ENCODE measurements around the gene RYR1.

The RYR1 gene

GRCh38 chr19:38580080-38580479, 146.6 kb downstream of the RYR1 start:
- intact Hi-C loops (cut with DNase I; ENCODE audit: low total_unique reads) = no loop called here
- no peak overlapping the region for H3K27ac ChIP-seq
- no peak for TF ChIP-seq CTCF (IDR thresholded peaks at IDR 0.05)
- DNase-seq = no peak
- no peaks in the 10 kb centered on the region for H3K9me3 ChIP-seq
- H3K27me3 ChIP-seq = no peaks in the 10 kb centered on the region
- peaks cover 0 to 4% (median 0%) of the 10 kb centered on the region in 3 donors for H3K36me3 ChIP-seq
- no peaks in the 10 kb centered on the region for H3K4me1 ChIP-seq
- H3K4me3 ChIP-seq = no peak overlapping the region

- TF ChIP-seq CTCF (IDR thresholded peaks at IDR 0.05) = no peak
- Histone ChIP-seq H3K4me3 (no peak overlapping the region), H3K27ac (no peak overlapping the region), H3K36me3 (no peaks in the 10 kb centered on the region), H3K4me1 (no peaks in the 10 kb centered on the region), H3K27me3 (peaks cover 0 to 3% of the 10 kb centered on the region in 2 donors), H3K9me3 (no peaks in the 10 kb centered on the region)
- DNase-seq = no peak
- intact Hi-C loops (cut with DNase I; ENCODE audit: low total_unique reads) = no loop called here
Observed at GRCh38 chr19:38583219-38583984, 149.9 kb downstream of the RYR1 start.

- peaks cover 0 to 3% of the 10 kb centered on the region in 2 donors for H3K27me3 ChIP-seq
- no peaks in the 10 kb centered on the region for H3K36me3 ChIP-seq
- intact Hi-C loops (cut with DNase I; ENCODE audit: low total_unique reads) = no loop called here
Observed at GRCh38 chr19:38583985-38584305, 150.5 kb downstream of the RYR1 start.

GRCh38 chr19:38587562-38587961, 154.1 kb downstream of the RYR1 start:
- no peak overlapping the region for H3K4me3 ChIP-seq
- H3K4me1 ChIP-seq = no peaks in the 10 kb centered on the region
- no peak overlapping the region for H3K27ac ChIP-seq
- no peaks in the 10 kb centered on the region for H3K9me3 ChIP-seq
- H3K27me3 ChIP-seq = peaks cover 0 to 13% of the 10 kb centered on the region in 2 donors
- H3K36me3 ChIP-seq = no peaks in the 10 kb centered on the region
- no peak for TF ChIP-seq CTCF (IDR thresholded peaks at IDR 0.05)
- no peak for DNase-seq
- intact Hi-C loops (cut with DNase I; ENCODE audit: low total_unique reads) = no loop called here

More at GRCh38 chr19:38583985-38584305, 150.5 kb downstream of the RYR1 start:
- Histone ChIP-seq H3K27ac (no peak overlapping the region), H3K4me1 (no peaks in the 10 kb centered on the region), H3K4me3 (no peak overlapping the region), H3K9me3 (no peaks in the 10 kb centered on the region)
- no peak for DNase-seq
- no peak for TF ChIP-seq CTCF (IDR thresholded peaks at IDR 0.05)

- H3K27me3 ChIP-seq = peaks cover 0 to 18% of the 10 kb centered on the region in 2 donors
- TF ChIP-seq CTCF (IDR thresholded peaks at IDR 0.05) = no peak
- no peaks in the 10 kb centered on the region for H3K9me3 ChIP-seq
- H3K4me1 ChIP-seq = no peaks in the 10 kb centered on the region
- DNase-seq = no peak
- intact Hi-C loops (cut with DNase I; ENCODE audit: low total_unique reads) = no loop called here
- H3K36me3 ChIP-seq = no peaks in the 10 kb centered on the region
- no peak overlapping the region for H3K4me3 ChIP-seq
- no peak overlapping the region for H3K27ac ChIP-seq
Observed at GRCh38 chr19:38588041-38588440, 154.6 kb downstream of the RYR1 start.
